ENCODE measurements around the gene PODN. TPM values are rescaled to one million over a fixed set of nuclear protein-coding genes. Genes with fewer than 3 reads are reported as not detected.

PODN gene
- total and polyA plus RNA-seq, 8 donors = 8.3 to 356 (median 33.5) TPM

- H3K27me3 ChIP-seq = no peaks in the 10 kb centered on the region
- WGBS, 5 donors = 56 to 73% (median 67%) methylated on average over 4 of the region's 4 CpGs
These were observed 24.9 kb upstream of the PODN start for GRCh38 chr1:53037159-53037558.

GRCh38 chr1:53038566-53038965, 23.4 kb upstream of the PODN start:
- 82 to 97% (median 92%) methylated on average over 3 of the region's 3 CpGs for whole genome bisulfite sequencing, 5 donors
- no peak for DNase-seq
- Histone ChIP-seq H3K27ac (no peak overlapping the region), H3K4me3 (no peak overlapping the region), H3K9me3 (no peaks in the 10 kb centered on the region), H3K4me1 (peaks cover 0 to 10% (median 0%) of the 10 kb centered on the region in 4 donors), H3K27me3 (no peaks in the 10 kb centered on the region), H3K36me3 (peaks cover 8 to 52% (median 43%) of the 10 kb centered on the region in 4 donors)
- no peak for TF ChIP-seq POLR2A (IDR thresholded peaks at IDR 0.05)
- no peak for TF ChIP-seq POLR2AphosphoS5 (IDR thresholded peaks at IDR 0.05)
- no peak for TF ChIP-seq EP300 (IDR thresholded peaks at IDR 0.05)
- TF ChIP-seq CTCF (IDR thresholded peaks at IDR 0.05) = no peak
- intact Hi-C loops (cut with DNase I; ENCODE audit: low total_unique reads) = no loop called here

More at GRCh38 chr1:53037159-53037558, 24.9 kb upstream of the PODN start:
- intact Hi-C loops (cut with DNase I; ENCODE audit: low total_unique reads) = no loop called here
- no peak overlapping the region for H3K27ac ChIP-seq
- H3K4me3 ChIP-seq = no peak overlapping the region
- H3K36me3 ChIP-seq = peaks cover 8 to 55% (median 44%) of the 10 kb centered on the region in 4 donors
- no peaks in the 10 kb centered on the region for H3K4me1 ChIP-seq
- no peaks in the 10 kb centered on the region for H3K9me3 ChIP-seq
- TF ChIP-seq POLR2AphosphoS5 (IDR thresholded peaks at IDR 0.05) = no peak
- DNase-seq = no peak

GRCh38 chr1:53043271-53043670, 18.7 kb upstream of the PODN start:
- Histone ChIP-seq H3K27ac (no peak overlapping the region), H3K27me3 (no peaks in the 10 kb centered on the region), H3K36me3 (peaks cover 13 to 52% (median 48%) of the 10 kb centered on the region in 4 donors), H3K4me1 (peaks cover 12 to 36% (median 20%) of the 10 kb centered on the region in 4 donors), H3K4me3 (no peak overlapping the region), H3K9me3 (no peaks in the 10 kb centered on the region)
- TF ChIP-seq POLR2AphosphoS5 (IDR thresholded peaks at IDR 0.05) = no peak
- no peak for TF ChIP-seq POLR2A (IDR thresholded peaks at IDR 0.05)
- DNase-seq = no peak
- intact Hi-C loops (cut with DNase I; ENCODE audit: low total_unique reads) = no loop called here

GRCh38 chr1:53044926-53045325, 17.1 kb upstream of the PODN start:
- H3K9me3 ChIP-seq = no peaks in the 10 kb centered on the region
- H3K4me1 ChIP-seq = peaks cover 12 to 53% (median 27%) of the 10 kb centered on the region in 4 donors
- 73 to 80% (median 74%) methylated on average over 5 of the region's 5 CpGs for WGBS, 5 donors
- no peak overlapping the region for H3K27ac ChIP-seq
- H3K36me3 ChIP-seq = peaks cover 11 to 49% (median 43%) of the 10 kb centered on the region in 4 donors
- no peaks in the 10 kb centered on the region for H3K27me3 ChIP-seq
- DNase-seq = no peak
- TF ChIP-seq POLR2AphosphoS5 (IDR thresholded peaks at IDR 0.05) (no peak), POLR2A (IDR thresholded peaks at IDR 0.05) (no peak), EP300 (IDR thresholded peaks at IDR 0.05) (no peak), CTCF (IDR thresholded peaks at IDR 0.05) (no peak)
- intact Hi-C loops (cut with DNase I; ENCODE audit: low total_unique reads) = no loop called here
- no peak overlapping the region for H3K4me3 ChIP-seq

GRCh38 chr1:53046930-53047329, 15.1 kb upstream of the PODN start:
- Histone ChIP-seq H3K27me3 (no peaks in the 10 kb centered on the region), H3K36me3 (peaks cover 9 to 48% (median 40%) of the 10 kb centered on the region in 4 donors), H3K4me3 (no peak overlapping the region), H3K4me1 (peaks cover 12 to 58% (median 29%) of the 10 kb centered on the region in 4 donors), H3K27ac (peak overlapping the region in 2 of 5 donors; percentile 20 to 50), H3K9me3 (no peaks in the 10 kb centered on the region)
- WGBS, 5 donors = 15 to 45% (median 24%) methylated on average over 2 of the region's 2 CpGs
- intact Hi-C loops (cut with DNase I; ENCODE audit: low total_unique reads) = no loop called here
- no peak for DNase-seq
- TF ChIP-seq CTCF (IDR thresholded peaks at IDR 0.05) (no peak), EP300 (IDR thresholded peaks at IDR 0.05) (no peak), POLR2A (IDR thresholded peaks at IDR 0.05) (no peak), POLR2AphosphoS5 (IDR thresholded peaks at IDR 0.05) (no peak)

Measured in stomach (tissue), 9 donors.